Lung (tissue), 12 donors: ENCODE measurements around the gene MT1M. TPM values are rescaled to one million over a fixed set of nuclear protein-coding genes. Genes with fewer than 3 reads are reported as not detected.
A peak's percentile ranks its signal among the peaks of the same experiment; 100 is the strongest.
"Not testable (repeated sequence)": the region's sequence is repeated elsewhere in the genome, so short reads cannot be mapped to it uniquely, and the experiment has no call there.

Source experiments
- ATAC-seq: fragments of 200-7000 bp; cut with Tn5 transposase; one replicate; pipeline ENCODE4 v1.9.1; 2020; ENCODE audit warnings: moderate number of reproducible peaks; ENCODE audit not compliant: insufficient read depth, low FRiP score
- DNase-seq, 3 donors: peaks; one replicate each; pipeline ENCODE4 v3.0.0-alpha.2; 2013 to 2017
- H3K27ac ChIP-seq, 2 donors: one replicate each; pipeline ENCODE4 v1.5.1; 2013; ENCODE audit warnings: mild to moderate bottlenecking in 2 of 2, moderate library complexity in 2 of 2, control low read depth in 1 of 2, inconsistent platforms in 1 of 2, low read depth in 1 of 2, low read length in 1 of 2
- H3K27me3 ChIP-seq, 3 donors: one replicate each; pipeline ENCODE4 v1.5.1; 2013; ENCODE audit warnings: low read length in 2 of 3; ENCODE audit not compliant: control insufficient read depth in 3 of 3, insufficient read depth in 3 of 3
- H3K36me3 ChIP-seq, 4 donors: one replicate each; pipeline ENCODE4 v1.5.1; 2013; ENCODE audit warnings: low read length in 4 of 4, mild to moderate bottlenecking in 1 of 4, moderate library complexity in 1 of 4; ENCODE audit not compliant: control insufficient read depth in 4 of 4, insufficient read depth in 4 of 4
- H3K4me1 ChIP-seq, 5 donors: one replicate each; pipeline ENCODE4 v1.5.1; 2013; ENCODE audit warnings: low read length in 5 of 5, mild to moderate bottlenecking in 2 of 5, moderate library complexity in 1 of 5; ENCODE audit not compliant: control insufficient read depth in 5 of 5, insufficient read depth in 5 of 5
- H3K4me3 ChIP-seq: one replicate; pipeline ENCODE4 v1.5.1; 2013; ENCODE audit warnings: mild to moderate bottlenecking, control low read depth, moderate library complexity
- H3K9ac ChIP-seq, 2 donors: one replicate each; pipeline ENCODE4 v1.5.1; 2013; ENCODE audit warnings: low read length in 2 of 2, control low read depth in 1 of 2; ENCODE audit not compliant: insufficient read depth in 1 of 2
- H3K9me3 ChIP-seq, 4 donors: one replicate each; pipeline ENCODE4 v1.5.1; 2013; ENCODE audit warnings: low read length in 3 of 4, mild to moderate bottlenecking in 1 of 4, moderate library complexity in 1 of 4; ENCODE audit not compliant: control insufficient read depth in 4 of 4, insufficient read depth in 3 of 4
- whole genome bisulfite sequencing, 2 donors: extraction: QIAGEN DNeasy Blood & Tissue Kit; methylation state at CpG; one replicate each; pipeline ENCODE4 v1.1.7; 2013; 5-methylcytosine and 5-hydroxymethylcytosine counted together
- polyA plus RNA-seq, 2 donors: library from polyadenylated mRNA; stranded (reverse); fragments of 200-250 nt; gene quantifications; one replicate each; pipeline ENCODE4 v1.2.1, GENCODE V29; 2013
- total RNA-seq, 2 donors: library from RNA; depleted of rRNA in 1 of 2; stranded (reverse); fragments of >200 nt in 1 of 2; gene quantifications; one replicate each; pipeline ENCODE4 v1.2.1, GENCODE V29; 2014 to 2021
- TF ChIP-seq, protein P1 (sequence below): IDR thresholded peaks from 2 replicates; pipeline ENCODE4 v1.5.1; 2012; ENCODE audit warnings: mild to moderate bottlenecking; ENCODE audit errors: control extremely low read depth, extremely low read depth
- donor health status: control.
- donor health status: control.
- donor health status: Bipolar disorder and iron deficiency.
- donor health status: healthy.
- donor health status: DM: yes; HTN: yes; CAD: no.

MT1M gene
- total and polyA plus RNA-seq, 4 donors, result 0.88 to 251 (median 43.5) TPM

DNA sequence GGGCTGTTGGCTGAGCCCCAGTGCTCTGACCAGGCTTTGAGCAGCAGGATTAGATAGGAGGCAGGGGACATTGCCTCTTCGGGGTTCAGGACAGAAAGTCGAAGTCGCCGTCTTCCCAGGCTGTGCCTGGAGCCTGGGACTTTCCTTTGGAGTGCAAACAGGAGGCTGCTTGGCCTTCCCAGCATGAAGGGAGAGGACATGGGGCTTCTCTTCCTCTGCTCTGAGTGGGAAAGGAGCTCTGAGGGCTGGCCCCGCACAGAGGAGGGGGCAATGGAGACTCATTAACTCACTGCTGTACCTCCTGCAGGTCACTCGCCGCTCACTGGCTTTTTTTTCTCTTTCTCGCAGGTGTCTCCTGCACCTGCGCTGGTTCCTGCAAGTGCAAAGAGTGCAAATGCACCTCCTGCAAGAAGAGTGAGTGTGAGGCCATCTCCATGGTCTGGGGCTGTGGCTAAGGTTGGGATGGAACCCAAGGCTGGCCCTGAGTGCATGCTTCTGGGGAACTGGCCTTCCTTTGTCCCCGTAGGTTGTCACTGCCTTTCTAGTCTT is 25.9 kb downstream of the MT1M start:
- DNase-seq, result no peak
- H3K9ac ChIP-seq, result peak overlapping the region in 1 of 2 donors; percentile 14
- WGBS, 2 donors, result 36 to 46% methylated on average over 10 of the region's 10 CpGs
- no peak overlapping the region for H3K27ac ChIP-seq
- TF ChIP-seq, protein P1, sequence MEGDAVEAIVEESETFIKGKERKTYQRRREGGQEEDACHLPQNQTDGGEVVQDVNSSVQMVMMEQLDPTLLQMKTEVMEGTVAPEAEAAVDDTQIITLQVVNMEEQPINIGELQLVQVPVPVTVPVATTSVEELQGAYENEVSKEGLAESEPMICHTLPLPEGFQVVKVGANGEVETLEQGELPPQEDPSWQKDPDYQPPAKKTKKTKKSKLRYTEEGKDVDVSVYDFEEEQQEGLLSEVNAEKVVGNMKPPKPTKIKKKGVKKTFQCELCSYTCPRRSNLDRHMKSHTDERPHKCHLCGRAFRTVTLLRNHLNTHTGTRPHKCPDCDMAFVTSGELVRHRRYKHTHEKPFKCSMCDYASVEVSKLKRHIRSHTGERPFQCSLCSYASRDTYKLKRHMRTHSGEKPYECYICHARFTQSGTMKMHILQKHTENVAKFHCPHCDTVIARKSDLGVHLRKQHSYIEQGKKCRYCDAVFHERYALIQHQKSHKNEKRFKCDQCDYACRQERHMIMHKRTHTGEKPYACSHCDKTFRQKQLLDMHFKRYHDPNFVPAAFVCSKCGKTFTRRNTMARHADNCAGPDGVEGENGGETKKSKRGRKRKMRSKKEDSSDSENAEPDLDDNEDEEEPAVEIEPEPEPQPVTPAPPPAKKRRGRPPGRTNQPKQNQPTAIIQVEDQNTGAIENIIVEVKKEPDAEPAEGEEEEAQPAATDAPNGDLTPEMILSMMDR, result no peak
- no peak overlapping the region for H3K4me3 ChIP-seq
- no peak for ATAC-seq
- no peaks in the 10 kb centered on the region for H3K36me3 ChIP-seq
- peaks cover 0 to 16% (median 5%) of the 10 kb centered on the region in 5 donors for H3K4me1 ChIP-seq
- no peaks in the 10 kb centered on the region for H3K9me3 ChIP-seq
- H3K27me3 ChIP-seq, result peaks cover 0 to 53% (median 45%) of the 10 kb centered on the region in 3 donors

DNA sequence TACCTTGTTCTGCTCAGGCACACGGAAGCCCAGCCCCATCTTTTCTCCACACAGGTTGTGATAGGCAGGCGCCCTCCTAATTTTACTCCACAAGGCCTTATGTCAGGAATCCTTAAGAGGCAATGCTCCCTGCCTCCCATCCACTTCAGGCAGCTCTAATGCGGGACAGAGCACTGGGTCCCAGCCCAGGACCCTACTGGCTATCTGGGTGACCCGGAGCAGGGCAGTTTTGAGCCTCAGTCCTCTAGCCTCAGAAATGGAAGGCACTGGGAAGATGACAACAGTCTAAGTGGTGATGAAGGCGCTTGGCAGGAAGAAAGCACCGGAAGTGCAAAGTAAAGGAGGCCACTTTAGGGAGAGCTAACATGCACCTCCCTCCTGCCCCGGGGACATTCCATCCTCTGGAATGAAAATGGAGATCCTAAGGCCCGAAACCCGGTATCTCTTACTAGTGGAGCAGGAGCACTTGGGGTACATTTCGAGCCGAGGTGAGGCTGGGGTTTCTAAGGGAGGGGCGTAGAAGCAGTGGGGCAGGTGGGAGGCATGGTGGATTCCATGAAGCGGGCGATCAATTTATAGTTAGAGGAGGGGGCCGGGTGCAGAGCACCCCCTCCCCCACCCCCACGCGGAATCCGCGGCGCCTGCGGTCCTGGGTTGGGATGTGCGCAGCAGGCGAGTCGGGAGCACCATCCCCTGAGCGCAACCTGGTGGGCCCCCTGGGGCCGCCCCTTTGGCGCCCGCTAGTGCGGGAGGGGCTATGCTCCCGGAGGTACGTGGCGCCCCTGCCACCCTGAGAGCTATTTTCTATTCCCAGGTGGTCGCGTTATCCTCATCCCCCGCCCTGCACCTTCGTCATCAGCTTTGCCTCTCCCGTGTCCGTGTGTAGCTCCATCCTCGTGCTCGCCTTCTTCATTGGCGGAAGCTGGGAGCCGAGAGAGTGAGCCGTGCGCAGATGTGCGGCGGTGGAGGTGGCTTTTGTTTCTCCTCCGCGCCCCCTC is 30.2 kb downstream of the MT1M start:
- no peaks in the 10 kb centered on the region for H3K9me3 ChIP-seq
- peaks cover 0 to 95% (median 79%) of the 10 kb centered on the region in 3 donors for H3K27me3 ChIP-seq
- no peak overlapping the region for H3K9ac ChIP-seq
- TF ChIP-seq, protein P1, result no peak
- no peak overlapping the region for H3K27ac ChIP-seq
- no peak overlapping the region for H3K4me3 ChIP-seq
- DNase-seq, result no peak
- WGBS, 2 donors, result 17% methylated on average over 44 to 48 of the region's 48 CpGs
- H3K36me3 ChIP-seq, result no peaks in the 10 kb centered on the region
- peaks cover 0 to 17% (median 8%) of the 10 kb centered on the region in 5 donors for H3K4me1 ChIP-seq
- ATAC-seq, result no peak

DNA sequence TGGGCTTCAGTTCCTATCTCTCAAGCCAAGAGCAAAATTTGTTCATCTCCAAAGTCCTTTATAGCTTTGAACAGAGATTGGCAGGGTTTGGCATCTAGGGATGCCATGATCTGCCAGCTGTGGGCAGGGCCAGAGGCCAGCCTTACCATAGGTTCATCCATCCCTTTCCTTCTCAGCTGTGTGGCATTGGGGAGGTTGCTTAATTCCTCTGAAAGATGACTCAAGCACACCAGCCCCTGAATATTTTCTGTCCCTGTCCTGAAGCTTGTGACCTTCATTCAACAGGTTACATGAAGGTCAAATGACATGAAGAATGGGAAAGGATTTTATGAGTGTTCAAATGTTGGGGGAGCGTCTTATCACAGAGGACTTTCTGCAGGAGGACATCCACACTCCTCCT is 32.0 kb downstream of the MT1M start:
- Histone ChIP-seq H3K9me3 (peaks cover 0 to 2% (median 0%) of the 10 kb centered on the region in 4 donors), H3K36me3 (no peaks in the 10 kb centered on the region), H3K4me1 (peaks cover 0 to 16% (median 2%) of the 10 kb centered on the region in 5 donors), H3K4me3 (no peak overlapping the region), H3K27ac (no peak overlapping the region), H3K27me3 (peaks cover 3 to 94% (median 79%) of the 10 kb centered on the region in 3 donors), H3K9ac (no peak overlapping the region)
- WGBS, 2 donors, result 95 to 96% methylated on average over 1 of the region's 1 CpG
- TF ChIP-seq, protein P1, result no peak
- DNase-seq (no peak), ATAC-seq (no peak)

DNA sequence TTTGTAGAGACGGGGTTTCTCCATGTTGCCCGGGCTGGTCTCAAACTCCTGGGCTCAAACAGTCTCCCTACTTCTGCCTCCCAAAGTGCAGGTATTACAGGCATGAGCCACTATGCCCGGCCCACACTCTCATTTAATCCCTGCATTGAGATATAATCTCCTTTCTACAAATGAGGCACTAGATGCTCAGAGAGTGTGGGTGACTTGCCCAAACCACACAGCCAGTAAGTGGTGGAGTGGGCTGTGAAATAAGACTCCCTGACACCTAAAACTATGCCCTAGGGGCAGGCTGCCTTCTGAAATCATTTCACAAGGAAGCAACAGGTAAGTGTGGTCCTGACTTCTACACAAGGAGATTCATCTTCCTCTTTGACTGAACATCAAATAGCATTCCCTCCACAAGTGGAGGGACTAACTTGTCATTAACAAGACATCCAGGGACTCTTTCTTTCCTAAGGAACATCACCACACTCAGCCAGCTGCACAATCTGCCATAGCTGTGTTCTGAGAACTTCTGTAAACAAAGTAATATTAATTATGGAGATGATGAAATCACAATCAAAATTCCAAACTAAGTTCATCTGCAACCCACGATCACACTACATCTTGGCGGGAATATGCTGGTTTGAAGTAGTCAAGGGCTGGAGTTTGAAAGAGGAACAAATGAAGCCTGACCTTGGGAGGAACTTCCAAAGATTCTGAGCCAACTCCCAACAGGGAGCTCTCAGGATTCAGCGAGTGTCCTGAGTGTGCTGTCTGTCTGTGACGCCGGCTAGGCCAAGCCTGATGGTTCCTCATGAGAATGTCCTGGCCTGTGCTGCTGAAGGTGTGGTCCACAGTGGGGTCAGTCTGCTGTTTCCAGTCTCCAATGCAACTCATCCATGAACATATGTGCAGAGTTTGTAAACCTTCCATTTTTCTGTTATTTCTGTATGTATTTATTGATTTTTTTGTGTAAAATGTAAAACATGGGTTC is 33.1 kb downstream of the MT1M start:
- H3K4me1 ChIP-seq, result peaks cover 0 to 20% (median 6%) of the 10 kb centered on the region in 5 donors
- not testable (repeated sequence) for H3K9ac ChIP-seq, H3K4me3 ChIP-seq, H3K27ac ChIP-seq, ATAC-seq, H3K36me3 ChIP-seq, H3K9me3 ChIP-seq
- DNase-seq, result peak in 1 of 3 donors; percentile 69
- 71 to 73% methylated on average over 8 of the region's 8 CpGs for WGBS, 2 donors
- peaks cover 3 to 95% (median 79%) of the 10 kb centered on the region in 3 donors for H3K27me3 ChIP-seq
